Naive thymus-derived CD8-positive, alpha-beta T cell (primary cell): ENCODE data around the gene FNDC10. TPM values are rescaled to one million over a fixed set of nuclear protein-coding genes. Genes with fewer than 3 reads are reported as not detected.

Experiments
- ATAC-seq, 2 donors: fragments of 150-1000 bp; cut with Tn5 transposase in 1 of 2; sonication (Bioruptor Pico), chemical (Tn5 transposase) in 1 of 2; 1 replicate in 1 of 2; 2 replicates in 1 of 2; pipeline ENCODE4 v1.10.0; 2021; ENCODE audit warnings: mild to moderate bottlenecking in 2 of 2, moderate library complexity in 2 of 2
- POLR2A ChIA-PET: fragments of 350-600 bp; sonication (Branson Sonifier 250); formaldehyde crosslinking; loops from one replicate; lab custom pipeline; 2021; ENCODE audit warnings: antibody characterized with exemption; lab: Charles Lee
- DNase-seq, 10 donors: peaks; one replicate each; pipeline versions ENCODE4 v3.0.0 to v3.0.0-alpha.2; 2020 to 2022
- H3K27ac Mint-ChIP-seq, 10 donors: one replicate each; pipeline ENCODE4 v1.8.0; 2020 to 2022; ENCODE audit warnings: mild to moderate bottlenecking in 10 of 10, mixed read lengths in 10 of 10, moderate library complexity in 4 of 10, inconsistent platforms in 1 of 10
- H3K27me3 Mint-ChIP-seq, 5 donors: one replicate each; pipeline ENCODE4 v1.8.0; 2021 to 2022; ENCODE audit warnings: mixed read lengths in 5 of 5
- H3K36me3 Mint-ChIP-seq, 3 donors: one replicate each; pipeline ENCODE4 v1.8.0; 2020 to 2022; ENCODE audit warnings: mixed read lengths in 3 of 3, mild to moderate bottlenecking in 2 of 3, inconsistent platforms in 1 of 3
- H3K4me1 Mint-ChIP-seq, 4 donors: one replicate each; pipeline ENCODE4 v1.8.0; 2021 to 2022; ENCODE audit warnings: mixed read lengths in 4 of 4
- H3K4me3 Mint-ChIP-seq, 10 donors: one replicate each; pipeline ENCODE4 v1.8.0; 2020 to 2022; ENCODE audit warnings: mild to moderate bottlenecking in 10 of 10, mixed read lengths in 10 of 10, moderate library complexity in 6 of 10, inconsistent platforms in 1 of 10
- H3K9me3 Mint-ChIP-seq, 9 donors: one replicate each; pipeline ENCODE4 v1.8.0; 2020 to 2022; ENCODE audit warnings: mixed read lengths in 9 of 9, mild to moderate bottlenecking in 3 of 9, inconsistent platforms in 1 of 9, moderate library complexity in 1 of 9
- polyA plus RNA-seq, 3 donors: library from polyadenylated mRNA; unstranded; fragments of 300-500 nt; fragmentation: Illumina TruSeq; gene quantifications; one replicate each; pipeline ENCODE4 v1.2.3, GENCODE V29; 2021
- total RNA-seq, 8 experiments: library from RNA in 2 of 8; stranded (reverse) in 2 of 8; gene quantifications; one replicate each; pipeline ENCODE4 v1.2.3 and lab custom pipeline; 2021 to 2026

The FNDC10 gene
- total and polyA plus RNA-seq, 5 experiments from 2014 or later: 0.75 to 3.8 (median 2.4) TPM

- ATAC-seq (no peak), DNase-seq (peak in 1 of 10 donors; percentile 62)
- H3K4me1 Mint-ChIP-seq: peaks cover 9 to 15% (median 10%) of the 10 kb centered on the region in 4 donors
- H3K27ac Mint-ChIP-seq: peak overlapping the region in 1 of 10 donors; percentile 76
- POLR2A ChIA-PET: interaction anchor here (0.6 to 8.4 kb wide), 2 partner anchors 10 to 18 kb away, joined by 3 to 246 read pairs; partner anchors contain the start of gene MIB2
- peaks cover 0 to 3% (median 0%) of the 10 kb centered on the region in 5 donors for H3K27me3 Mint-ChIP-seq
- H3K9me3 Mint-ChIP-seq: peaks cover 0 to 1% (median 0%) of the 10 kb centered on the region in 9 donors
- H3K36me3 Mint-ChIP-seq: no peaks in the 10 kb centered on the region
- H3K4me3 Mint-ChIP-seq: peak overlapping the region in 3 of 10 donors; percentile 10 to 53 (median 14)
Observed at GRCh38 chr1:1626207-1627141, 26.5 kb upstream of the FNDC10 start.

GRCh38 chr1:1625824-1626206 lies 25.9 kb upstream of the FNDC10 start:
- ATAC-seq: no peak

GRCh38 chr1:1625404-1625775 lies 25.5 kb upstream of the FNDC10 start:
- Mint-ChIP-seq H3K27me3 (peaks cover 0 to 2% (median 0%) of the 10 kb centered on the region in 5 donors), H3K27ac (no peak overlapping the region), H3K4me1 (peaks cover 8 to 15% (median 10%) of the 10 kb centered on the region in 4 donors), H3K4me3 (no peak overlapping the region), H3K9me3 (peaks cover 0 to 1% (median 0%) of the 10 kb centered on the region in 9 donors), H3K36me3 (no peaks in the 10 kb centered on the region)
- DNase-seq (peak in 1 of 10 donors; percentile 56), ATAC-seq (no peak)
- POLR2A ChIA-PET: interaction anchor here (0.6 to 8.4 kb wide), 2 partner anchors 9 to 33 kb away, joined by 3 to 246 read pairs; partner anchors contain the start of gene MIB2

More at GRCh38 chr1:1625824-1626206, 25.9 kb upstream of the FNDC10 start:
- H3K27ac Mint-ChIP-seq: no peak overlapping the region
- H3K4me3 Mint-ChIP-seq: no peak overlapping the region
- peaks cover 0 to 1% (median 0%) of the 10 kb centered on the region in 9 donors for H3K9me3 Mint-ChIP-seq
- DNase-seq: peak in 1 of 10 donors; percentile 48
- H3K4me1 Mint-ChIP-seq: peaks cover 9 to 15% (median 10%) of the 10 kb centered on the region in 4 donors
- no peaks in the 10 kb centered on the region for H3K36me3 Mint-ChIP-seq
- peaks cover 0 to 2% (median 0%) of the 10 kb centered on the region in 5 donors for H3K27me3 Mint-ChIP-seq
- POLR2A ChIA-PET: interaction anchor here (0.6 to 8.4 kb wide), 3 partner anchors 9 to 32 kb away, joined by 3 to 246 read pairs (median 3); partner anchors contain the start of gene MIB2

- H3K4me1 Mint-ChIP-seq: peaks cover 1 to 12% (median 8%) of the 10 kb centered on the region in 4 donors
- H3K9me3 Mint-ChIP-seq: no peaks in the 10 kb centered on the region
- peak overlapping the region in 2 of 10 donors; percentile 29 to 43 for H3K27ac Mint-ChIP-seq
- no peak for ATAC-seq
- POLR2A ChIA-PET: interaction anchor here (8.4 kb wide), 1 partner anchor 8 kb away, joined by 246 read pairs; the partner anchor contains the start of gene MIB2
- H3K36me3 Mint-ChIP-seq: no peaks in the 10 kb centered on the region
- peak in 1 of 10 donors; percentile 58 for DNase-seq
- no peak overlapping the region for H3K4me3 Mint-ChIP-seq
- no peaks in the 10 kb centered on the region for H3K27me3 Mint-ChIP-seq
Observed at GRCh38 chr1:1624443-1625403, 24.8 kb upstream of the FNDC10 start.

- Mint-ChIP-seq H3K4me3 (no peak overlapping the region), H3K4me1 (peaks cover 0 to 12% (median 8%) of the 10 kb centered on the region in 4 donors), H3K36me3 (no peaks in the 10 kb centered on the region), H3K27me3 (no peaks in the 10 kb centered on the region), H3K27ac (peak overlapping the region in 1 of 10 donors; percentile 29), H3K9me3 (no peaks in the 10 kb centered on the region)
- POLR2A ChIA-PET: interaction anchor here (8.4 kb wide), 1 partner anchor 7 kb away, joined by 246 read pairs; the partner anchor contains the start of gene MIB2
- ATAC-seq (no peak), DNase-seq (peak in 1 of 10 donors; percentile 56)
Observed at GRCh38 chr1:1623631-1624442, 23.9 kb upstream of the FNDC10 start.

- POLR2A ChIA-PET: no interaction called here
- Mint-ChIP-seq H3K27me3 (no peaks in the 10 kb centered on the region), H3K36me3 (no peaks in the 10 kb centered on the region), H3K9me3 (no peaks in the 10 kb centered on the region), H3K4me1 (peaks cover 0 to 12% (median 8%) of the 10 kb centered on the region in 4 donors), H3K27ac (peak overlapping the region in 1 of 10 donors; percentile 11), H3K4me3 (no peak overlapping the region)
- no peak for ATAC-seq
- no peak for DNase-seq
Observed at GRCh38 chr1:1623181-1623630, 23.3 kb upstream of the FNDC10 start.

GRCh38 chr1:1622788-1623094 lies 22.8 kb upstream of the FNDC10 start:
- POLR2A ChIA-PET: no interaction called here
- DNase-seq (no peak), ATAC-seq (no peak)
- Mint-ChIP-seq H3K9me3 (no peaks in the 10 kb centered on the region), H3K27ac (peak overlapping the region in 2 of 10 donors; percentile 11 to 48), H3K36me3 (no peaks in the 10 kb centered on the region), H3K4me3 (no peak overlapping the region), H3K4me1 (peaks cover 0 to 8% (median 8%) of the 10 kb centered on the region in 4 donors), H3K27me3 (no peaks in the 10 kb centered on the region)

GRCh38 chr1:1622010-1622787 lies 22.3 kb upstream of the FNDC10 start:
- ATAC-seq (no peak), DNase-seq (no peak)
- H3K4me3 Mint-ChIP-seq: peak overlapping the region in 1 of 10 donors; percentile 45
- H3K36me3 Mint-ChIP-seq: no peaks in the 10 kb centered on the region
- peaks cover 5 to 14% (median 10%) of the 10 kb centered on the region in 4 donors for H3K4me1 Mint-ChIP-seq
- POLR2A ChIA-PET: no interaction called here
- no peak overlapping the region for H3K27ac Mint-ChIP-seq
- no peaks in the 10 kb centered on the region for H3K27me3 Mint-ChIP-seq
- no peaks in the 10 kb centered on the region for H3K9me3 Mint-ChIP-seq

GRCh38 chr1:1621173-1622009 lies 21.5 kb upstream of the FNDC10 start:
- no peaks in the 10 kb centered on the region for H3K9me3 Mint-ChIP-seq
- peaks cover 7 to 20% (median 13%) of the 10 kb centered on the region in 4 donors for H3K4me1 Mint-ChIP-seq
- H3K27me3 Mint-ChIP-seq: no peaks in the 10 kb centered on the region
- no peak for ATAC-seq
- no peak overlapping the region for H3K4me3 Mint-ChIP-seq
- POLR2A ChIA-PET: interaction anchor here (9.7 kb wide), 1 partner anchor 7 kb away, joined by 246 read pairs; the partner anchor contains the start of gene MMP23B
- H3K36me3 Mint-ChIP-seq: no peaks in the 10 kb centered on the region
- no peak overlapping the region for H3K27ac Mint-ChIP-seq
- DNase-seq: no peak

GRCh38 chr1:1620433-1621139 lies 20.7 kb upstream of the FNDC10 start:
- Mint-ChIP-seq H3K4me1 (peaks cover 4 to 19% (median 12%) of the 10 kb centered on the region in 4 donors), H3K4me3 (no peak overlapping the region), H3K27me3 (no peaks in the 10 kb centered on the region), H3K36me3 (no peaks in the 10 kb centered on the region), H3K27ac (peak overlapping the region in 1 of 10 donors; percentile 71), H3K9me3 (no peaks in the 10 kb centered on the region)
- ATAC-seq (no peak), DNase-seq (no peak)
- POLR2A ChIA-PET: interaction anchor here (9.7 kb wide), 1 partner anchor 7 kb away, joined by 246 read pairs; the partner anchor contains the start of gene MMP23B
